Daoy (cell line): ENCODE measurements around the gene NUDCD3. TPM values are rescaled to one million over a fixed set of nuclear protein-coding genes. Genes with fewer than 3 reads are reported as not detected.

Source experiments
- DNase-seq: peaks from one replicate; pipeline ENCODE4 v3.0.0-alpha.2; 2015; ENCODE audit warnings: low read depth
- total RNA-seq: library from RNA; depleted of rRNA; stranded (reverse); fragments of >200 nt; shearing (Covaris generic); gene quantifications from 2 replicates; pipeline ENCODE4 v1.2.3, GENCODE V29; 2014; rRNA removed

Gene NUDCD3
- total RNA-seq = 75.3 and 95.7 TPM in 2 replicates

GRCh38 chr7:44490351-44491200 is at the start of gene NUDCD3:
TSS of gene NUDCD3 (minus strand) at chr7:44490658. CDS start at chr7:44490600, 58 bp downstream.
- DNase-seq = peak; percentile 97

- DNase-seq = no peak
Observed at GRCh38 chr7:44539669-44540506, 49.4 kb upstream of the NUDCD3 start.

- no peak for DNase-seq
Observed at GRCh38 chr7:44538798-44539668, 48.6 kb upstream of the NUDCD3 start.

GRCh38 chr7:44538093-44538797 is 47.8 kb upstream of the NUDCD3 start:
- DNase-seq = no peak

- no peak for DNase-seq
Observed at GRCh38 chr7:44537442-44537841, 47.0 kb upstream of the NUDCD3 start.

GRCh38 chr7:44536090-44536489 is 45.6 kb upstream of the NUDCD3 start:
- DNase-seq = no peak

GRCh38 chr7:44535348-44536064 is 45.0 kb upstream of the NUDCD3 start:
- no peak for DNase-seq

- DNase-seq = peak; percentile 81
Observed at GRCh38 chr7:44534501-44534900, 44.0 kb upstream of the NUDCD3 start.

GRCh38 chr7:44534087-44534486 is 43.6 kb upstream of the NUDCD3 start:
- DNase-seq = no peak

GRCh38 chr7:44533301-44534055 is 43.0 kb upstream of the NUDCD3 start:
- DNase-seq = peak; percentile 32

GRCh38 chr7:44531421-44532380 is 41.2 kb upstream of the NUDCD3 start:
- peak; percentile 9 for DNase-seq

GRCh38 chr7:44530990-44531389 is 40.5 kb upstream of the NUDCD3 start:
- peak; percentile 27 for DNase-seq

GRCh38 chr7:44524811-44525388 is 34.4 kb upstream of the NUDCD3 start:
- DNase-seq = no peak

GRCh38 chr7:44522315-44522714 is 31.9 kb upstream of the NUDCD3 start:
- no peak for DNase-seq

- no peak for DNase-seq
Observed at GRCh38 chr7:44521347-44522095, 31.1 kb upstream of the NUDCD3 start.

- DNase-seq = no peak
Observed at GRCh38 chr7:44520574-44520973, 30.1 kb upstream of the NUDCD3 start.

GRCh38 chr7:44519546-44519945 is 29.1 kb upstream of the NUDCD3 start:
- no peak for DNase-seq
